Hepatocyte (in vitro differentiated cells): Measurements from ENCODE around the gene AQP12B.
"Not testable (repeated sequence)": the region's sequence is repeated elsewhere in the genome, so short reads cannot be mapped to it uniquely, and the experiment has no call there.

Experiments used
- EZH2phosphoT487 ChIP-seq: fragments of 200-600 bp; sonication (generic); IDR thresholded peaks from one replicate; pipeline ENCODE4 v1.6.1; 2018; ENCODE audit warnings: antibody characterized with exemption, mild to moderate bottlenecking, low read depth, moderate library complexity; ENCODE audit not compliant: unreplicated experiment, severe bottlenecking
- TF ChIP-seq, protein P1 (sequence below): fragments of 200-600 bp; sonication (generic); IDR thresholded peaks from 2 replicates; pipeline ENCODE4 v1.5.1; 2016; ENCODE audit warnings: antibody characterized with exemption, mild to moderate bottlenecking; ENCODE audit not compliant: poor library complexity

DNA sequence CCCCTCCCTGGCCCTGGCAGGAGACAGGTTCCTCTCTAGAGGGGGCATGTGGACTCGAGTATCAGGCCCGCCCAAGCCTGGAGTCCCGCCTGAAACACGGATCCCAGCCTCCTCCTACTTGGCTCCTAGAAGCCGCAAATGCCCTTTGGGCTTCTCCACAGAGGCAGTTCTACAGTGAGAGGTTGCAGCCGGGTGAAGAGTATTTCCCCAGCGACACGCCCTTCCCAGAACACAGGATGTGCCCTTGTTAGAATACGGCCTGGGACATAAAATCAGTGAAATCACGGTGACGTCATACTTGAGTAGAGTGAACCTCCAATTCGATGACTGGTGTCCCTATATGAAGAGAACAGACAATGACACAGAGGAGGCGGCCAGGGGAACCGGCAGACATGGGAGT lies 4.6 kb downstream of the AQP12B start:
- TF ChIP-seq, protein P1, sequence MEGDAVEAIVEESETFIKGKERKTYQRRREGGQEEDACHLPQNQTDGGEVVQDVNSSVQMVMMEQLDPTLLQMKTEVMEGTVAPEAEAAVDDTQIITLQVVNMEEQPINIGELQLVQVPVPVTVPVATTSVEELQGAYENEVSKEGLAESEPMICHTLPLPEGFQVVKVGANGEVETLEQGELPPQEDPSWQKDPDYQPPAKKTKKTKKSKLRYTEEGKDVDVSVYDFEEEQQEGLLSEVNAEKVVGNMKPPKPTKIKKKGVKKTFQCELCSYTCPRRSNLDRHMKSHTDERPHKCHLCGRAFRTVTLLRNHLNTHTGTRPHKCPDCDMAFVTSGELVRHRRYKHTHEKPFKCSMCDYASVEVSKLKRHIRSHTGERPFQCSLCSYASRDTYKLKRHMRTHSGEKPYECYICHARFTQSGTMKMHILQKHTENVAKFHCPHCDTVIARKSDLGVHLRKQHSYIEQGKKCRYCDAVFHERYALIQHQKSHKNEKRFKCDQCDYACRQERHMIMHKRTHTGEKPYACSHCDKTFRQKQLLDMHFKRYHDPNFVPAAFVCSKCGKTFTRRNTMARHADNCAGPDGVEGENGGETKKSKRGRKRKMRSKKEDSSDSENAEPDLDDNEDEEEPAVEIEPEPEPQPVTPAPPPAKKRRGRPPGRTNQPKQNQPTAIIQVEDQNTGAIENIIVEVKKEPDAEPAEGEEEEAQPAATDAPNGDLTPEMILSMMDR: not testable (repeated sequence)
- TF ChIP-seq EZH2phosphoT487: not testable (repeated sequence)
